Anterior cingulate cortex (tissue), 58 donors: ENCODE results near the gene G0S2.
"Not testable (repeated sequence)": the region's sequence is repeated elsewhere in the genome, so short reads cannot be mapped to it uniquely, and the experiment has no call there.

Experiments
- DNase-seq, 58 donors: peaks; one replicate each; lab custom pipeline; 2025; lab: John Stamatoyannopoulos, UW

The G0S2 gene

GRCh38 chr1:209673631-209674417, 1.4 kb upstream of the G0S2 start:
- DNase-seq, result no peak

- peak in 38 of 58 donors; percentile 6 to 68 (median 40) for DNase-seq
These were observed 448 bp downstream of the G0S2 start for GRCh38 chr1:209675565-209676154.

- DNase-seq, result no peak
These were observed 3.8 kb downstream of the G0S2 start for GRCh38 chr1:209678981-209679539.

- DNase-seq, result peak in 1 of 58 donors; percentile 3
These were observed 10.6 kb downstream of the G0S2 start for GRCh38 chr1:209685821-209686220.

- DNase-seq, result no peak
These were observed 11.1 kb downstream of the G0S2 start for GRCh38 chr1:209686322-209686721.

- DNase-seq, result no peak
These were observed 13.6 kb downstream of the G0S2 start for GRCh38 chr1:209688746-209689234.

GRCh38 chr1:209689477-209689876, 14.3 kb downstream of the G0S2 start:
- no peak for DNase-seq

GRCh38 chr1:209691237-209691636, 16.0 kb downstream of the G0S2 start:
- no peak for DNase-seq

- DNase-seq, result no peak
These were observed 17.1 kb downstream of the G0S2 start for GRCh38 chr1:209692296-209692695.

- DNase-seq, result peak in 49 of 58 donors; percentile 1 to 82 (median 44)
These were observed 17.7 kb downstream of the G0S2 start for GRCh38 chr1:209692745-209693504.

- no peak for DNase-seq
These were observed 21.5 kb downstream of the G0S2 start for GRCh38 chr1:209696673-209697072.

GRCh38 chr1:209697126-209697525, 21.9 kb downstream of the G0S2 start:
- no peak for DNase-seq

- not testable (repeated sequence) for DNase-seq
These were observed 25.5 kb downstream of the G0S2 start for GRCh38 chr1:209700686-209701085.

GRCh38 chr1:209702832-209703231, 27.6 kb downstream of the G0S2 start:
- no peak for DNase-seq

- no peak for DNase-seq
These were observed 28.8 kb downstream of the G0S2 start for GRCh38 chr1:209703834-209704504.

GRCh38 chr1:209704584-209704983, 29.4 kb downstream of the G0S2 start, which contains the start of gene HSD11B1:
HSD11B1 (plus strand) TSS chr1:209704846; CDS start chr1:209704943, 97 bp downstream.
- peak in 53 of 58 donors; percentile 4 to 81 (median 51) for DNase-seq

- no peak for DNase-seq
These were observed 29.9 kb downstream of the G0S2 start for GRCh38 chr1:209705033-209705598.

- no peak for DNase-seq
These were observed 31.4 kb downstream of the G0S2 start for GRCh38 chr1:209706622-209707021.

GRCh38 chr1:209707308-209707707, 32.1 kb downstream of the G0S2 start:
- DNase-seq, result no peak

GRCh38 chr1:209708297-209708696, 33.1 kb downstream of the G0S2 start:
- peak in 22 of 58 donors; percentile 2 to 47 (median 16) for DNase-seq
